NCI-H748 (cell line): ENCODE measurements around the gene SMARCA2.
A peak's percentile ranks its signal among the peaks of the same experiment; 100 is the strongest.

Experiments used
- DNase-seq: peaks from one replicate; lab custom pipeline; 2025; ENCODE audit not compliant: unreplicated experiment; lab: John Stamatoyannopoulos, UW

Gene SMARCA2

GRCh38 chr9:2208465-2208864 lies 193.3 kb downstream of the SMARCA2 start:
- DNase-seq, result no peak

- DNase-seq, result no peak
Measured at GRCh38 chr9:2208991-2209390, 193.8 kb downstream of the SMARCA2 start.

GRCh38 chr9:2209400-2209799 lies 194.3 kb downstream of the SMARCA2 start:
- DNase-seq, result no peak

GRCh38 chr9:2210201-2210600 lies 195.1 kb downstream of the SMARCA2 start:
- no peak for DNase-seq

GRCh38 chr9:2213830-2214468 lies 198.8 kb downstream of the SMARCA2 start:
- DNase-seq, result no peak

GRCh38 chr9:2214707-2215106 lies 199.6 kb downstream of the SMARCA2 start:
- peak; percentile 18 for DNase-seq

- DNase-seq, result no peak
Measured at GRCh38 chr9:2215921-2216441, 200.8 kb downstream of the SMARCA2 start.

- DNase-seq, result no peak
Measured at GRCh38 chr9:2216591-2216990, 201.4 kb downstream of the SMARCA2 start.

- no peak for DNase-seq
Measured at GRCh38 chr9:2217540-2217939, 202.4 kb downstream of the SMARCA2 start.

- DNase-seq, result no peak
Measured at GRCh38 chr9:2220036-2220435, 204.9 kb downstream of the SMARCA2 start.

- peak; percentile 37 for DNase-seq
Measured at GRCh38 chr9:2227144-2227867, 212.2 kb downstream of the SMARCA2 start.

- peak; percentile 69 for DNase-seq
Measured at GRCh38 chr9:2228132-2228531, 213.0 kb downstream of the SMARCA2 start.

GRCh38 chr9:2228641-2229040 lies 213.5 kb downstream of the SMARCA2 start:
- no peak for DNase-seq

GRCh38 chr9:2229109-2229721 lies 214.1 kb downstream of the SMARCA2 start:
- no peak for DNase-seq

GRCh38 chr9:2230362-2230761 lies 215.2 kb downstream of the SMARCA2 start:
- peak; percentile 58 for DNase-seq

- no peak for DNase-seq
Measured at GRCh38 chr9:2231101-2231500, 216.0 kb downstream of the SMARCA2 start.

GRCh38 chr9:2231829-2232228 lies 216.7 kb downstream of the SMARCA2 start:
- DNase-seq, result no peak

- DNase-seq, result no peak
Measured at GRCh38 chr9:2233274-2233673, 218.1 kb downstream of the SMARCA2 start.

GRCh38 chr9:2234371-2234893 lies 219.3 kb downstream of the SMARCA2 start:
- DNase-seq, result no peak

- DNase-seq, result no peak
Measured at GRCh38 chr9:2235623-2236022, 220.5 kb downstream of the SMARCA2 start.

GRCh38 chr9:2236850-2237249 lies 221.7 kb downstream of the SMARCA2 start:
- peak; percentile 9 for DNase-seq

GRCh38 chr9:2241461-2241835 lies 226.3 kb downstream of the SMARCA2 start:
- DNase-seq, result no peak
